WTC11 (cell line): ENCODE data around the gene MRPS16. TPM values are rescaled to one million over a fixed set of nuclear protein-coding genes. Genes with fewer than 3 reads are reported as not detected.

ENCODE experiments used
- ATAC-seq: fragments of 200-7000 bp; cut with Tn5 transposase; 2 replicates; pipeline ENCODE4 v1.10.0; 2021; ENCODE audit warnings: mild to moderate bottlenecking, moderate library complexity
- CTCF ChIA-PET: fragments of 300-600 bp; sonication (Branson Sonifier 250); formaldehyde crosslinking; loops from one replicate; lab custom pipeline; 2021; ENCODE audit warnings: antibody characterized with exemption; lab: Charles Lee
- POLR2A ChIA-PET: fragments of 350-600 bp; sonication (Branson Sonifier 250); formaldehyde crosslinking; loops from one replicate; lab custom pipeline; 2021; ENCODE audit warnings: antibody characterized with exemption; lab: Charles Lee
- DNase-seq: peaks from one replicate; pipeline ENCODE4 v3.0.0; 2021; ENCODE audit warnings: low spot score
- H3K27ac Mint-ChIP-seq: 2 replicates; pipeline ENCODE4 v1.8.0; 2021; ENCODE audit warnings: mixed read lengths
- H3K27me3 Mint-ChIP-seq: 2 replicates; pipeline ENCODE4 v1.8.0; 2021; ENCODE audit warnings: low read depth, mild to moderate bottlenecking, moderate library complexity, mixed read lengths
- H3K36me3 Mint-ChIP-seq: 2 replicates; pipeline ENCODE4 v1.8.0; 2021; ENCODE audit warnings: mixed read lengths
- H3K4me1 Mint-ChIP-seq: 2 replicates; pipeline ENCODE4 v1.8.0; 2022; ENCODE audit warnings: mixed read lengths
- H3K4me3 Mint-ChIP-seq: 2 replicates; pipeline ENCODE4 v1.8.0; 2021; ENCODE audit warnings: mild to moderate bottlenecking, moderate library complexity, mixed read lengths
- H3K9me3 Mint-ChIP-seq: 2 replicates; pipeline ENCODE4 v1.8.0; 2021; ENCODE audit warnings: mixed read lengths
- ARID4B ChIP-seq: sonication (generic); formaldehyde crosslinking; IDR thresholded peaks from 2 replicates; pipeline ENCODE4 v1.8.0; 2023; ENCODE audit warnings: missing genetic modification reagents, mild to moderate bottlenecking, borderline replicate concordance
- ATF3 ChIP-seq: sonication (generic); formaldehyde crosslinking; conservative IDR thresholded peaks from 2 replicates; pipeline ENCODE4 v1.8.1; 2022; ENCODE audit warnings: mild to moderate bottlenecking, missing genetic modification reagents
- E2F1 ChIP-seq: sonication (generic); formaldehyde crosslinking; IDR thresholded peaks from 2 replicates; pipeline ENCODE4 v1.8.0; 2022; ENCODE audit warnings: mild to moderate bottlenecking, missing genetic modification reagents
- E2F4 ChIP-seq: sonication (generic); formaldehyde crosslinking; IDR thresholded peaks from 2 replicates; pipeline ENCODE4 v1.8.1; 2022; ENCODE audit warnings: low read depth, mild to moderate bottlenecking, moderate library complexity, missing genetic modification reagents, borderline replicate concordance
- EMX1 ChIP-seq: fragments of 250-450 bp; sonication (Bioruptor Pico); IDR thresholded peaks from 2 replicates; pipeline ENCODE4 v1.8.0; 2021; ENCODE audit warnings: mild to moderate bottlenecking
- GTF2I ChIP-seq: fragments of 250-450 bp; sonication (Bioruptor Pico); conservative IDR thresholded peaks from 2 replicates; pipeline ENCODE4 v1.4.0; 2021; ENCODE audit warnings: mild to moderate bottlenecking
- HMGXB4 ChIP-seq: sonication (generic); formaldehyde crosslinking; IDR thresholded peaks from 2 replicates; pipeline ENCODE4 v1.8.1; 2023; ENCODE audit warnings: mild to moderate bottlenecking, moderate library complexity, missing genetic modification reagents
- IRF1 ChIP-seq: sonication (generic); formaldehyde crosslinking; IDR thresholded peaks from 2 replicates; pipeline ENCODE4 v1.8.0; 2023; ENCODE audit warnings: missing genetic modification reagents
- JAZF1 ChIP-seq: fragments of 250-450 bp; sonication (Bioruptor Pico); IDR thresholded peaks from 2 replicates; pipeline ENCODE4 v1.9.0; 2021; ENCODE audit warnings: moderate library complexity, mild to moderate bottlenecking, inconsistent platforms
- TEAD1 ChIP-seq: sonication (generic); formaldehyde crosslinking; IDR thresholded peaks from 2 replicates; pipeline ENCODE4 v1.8.0; 2022; ENCODE audit warnings: mild to moderate bottlenecking, missing genetic modification reagents
- ZBTB21 ChIP-seq: sonication (generic); formaldehyde crosslinking; IDR thresholded peaks from 2 replicates; pipeline ENCODE4 v1.8.1; 2023; ENCODE audit warnings: mild to moderate bottlenecking, missing genetic modification reagents, borderline replicate concordance
- ZNF138 ChIP-seq: sonication (generic); formaldehyde crosslinking; conservative IDR thresholded peaks from 2 replicates; pipeline ENCODE4 v1.8.1; 2022; ENCODE audit warnings: mild to moderate bottlenecking, moderate library complexity, missing genetic modification reagents
- ZNF232 ChIP-seq: sonication (generic); formaldehyde crosslinking; IDR thresholded peaks from 2 replicates; pipeline ENCODE4 v1.8.0; 2022; ENCODE audit warnings: mild to moderate bottlenecking, missing genetic modification reagents
- ZNF263 ChIP-seq: sonication (generic); formaldehyde crosslinking; IDR thresholded peaks from 2 replicates; pipeline ENCODE4 v1.8.1; 2022; ENCODE audit warnings: low read depth, mild to moderate bottlenecking, moderate library complexity, missing genetic modification reagents
- ZNF317 ChIP-seq: sonication (generic); formaldehyde crosslinking; IDR thresholded peaks from 2 replicates; pipeline ENCODE4 v1.8.1; 2023; ENCODE audit warnings: low read depth, mild to moderate bottlenecking, moderate library complexity, missing genetic modification reagents, borderline replicate concordance
- ZNF671 ChIP-seq: fragments of 250-450 bp; sonication (Bioruptor Pico); IDR thresholded peaks from 2 replicates; pipeline ENCODE4 v1.8.0; 2021; ENCODE audit warnings: mild to moderate bottlenecking
- total RNA-seq: library from RNA; stranded (reverse); gene quantifications from 3 replicates; pipeline ENCODE4 v1.2.3, GENCODE V29; 2021

Gene MRPS16
- total RNA-seq, 1 experiment from 2014 or later = 157 TPM

GRCh38 chr10:73252445-73253224 lies at the start of gene MRPS16 (continued):
- TF ChIP-seq ARID4B (CRISPR knock-in tag) = peak; percentile 90; the same call in 1 of the 2 replicates
- peak; percentile 94 for TF ChIP-seq HMGXB4 (CRISPR knock-in tag)
- no peak for TF ChIP-seq E2F4 (CRISPR knock-in tag)
- no peak for TF ChIP-seq ATF3 (CRISPR knock-in tag)
- 0 out of 2 replicates have a peak, but pooled peaks have one; percentile 53 for TF ChIP-seq E2F1 (CRISPR knock-in tag)
- peak; percentile 90 for TF ChIP-seq TEAD1

- H3K27me3 Mint-ChIP-seq = peaks cover 21% of the 10 kb centered on the region
- no peak for TF ChIP-seq IRF1 (CRISPR knock-in tag)
- no peak for TF ChIP-seq ZNF232 (CRISPR knock-in tag)
- no peak for TF ChIP-seq ZBTB21 (CRISPR knock-in tag)
- no peak for TF ChIP-seq E2F4 (CRISPR knock-in tag)
- no peak for TF ChIP-seq ZNF671 (CRISPR knock-in tag)
- no peak for TF ChIP-seq JAZF1 (CRISPR knock-in tag)
- TF ChIP-seq ZNF138 (CRISPR knock-in tag) = no peak
- TF ChIP-seq ZNF317 (CRISPR knock-in tag) = no peak
- no peak for TF ChIP-seq EMX1
- TF ChIP-seq ZNF263 (CRISPR knock-in tag) = no peak
- no peak for TF ChIP-seq GTF2I (CRISPR knock-in tag)
- DNase-seq (no peak), ATAC-seq (no peak)
- no peaks in the 10 kb centered on the region for H3K9me3 Mint-ChIP-seq
- H3K4me1 Mint-ChIP-seq = no peaks in the 10 kb centered on the region
- no peak overlapping the region for H3K4me3 Mint-ChIP-seq
- ChIA-PET CTCF (no interaction called here), POLR2A (no interaction called here)
- H3K27ac Mint-ChIP-seq = no peak overlapping the region
- no peaks in the 10 kb centered on the region for H3K36me3 Mint-ChIP-seq
Measured at GRCh38 chr10:73296946-73297345, 44.5 kb upstream of the MRPS16 start.
